Activated CD4-positive, alpha-beta T cell treated with anti-CD3 and anti-CD28 coated beads, Interleukin-2, amount 10 ng/mL, durations not matched to agents 7 days and 5 days (primary cell): ENCODE measurements around the gene PTPN3. TPM values are rescaled to one million over a fixed set of nuclear protein-coding genes. Genes with fewer than 3 reads are reported as not detected.
"Not testable (repeated sequence)": the region's sequence is repeated elsewhere in the genome, so short reads cannot be mapped to it uniquely, and the experiment has no call there.

Source experiments
- CTCF ChIA-PET: fragments of 350-600 bp; sonication (Branson Sonifier 250); formaldehyde crosslinking; loops from one replicate; lab custom pipeline; 2021; ENCODE audit warnings: antibody characterized with exemption; lab: Charles Lee
- POLR2A ChIA-PET: fragments of 350-600 bp; sonication (Branson Sonifier 250); formaldehyde crosslinking; loops from one replicate; lab custom pipeline; 2021; ENCODE audit warnings: antibody characterized with exemption; lab: Charles Lee
- DNase-seq: peaks from one replicate; pipeline ENCODE4 v3.0.0-alpha.2; 2020
- H3K27ac Mint-ChIP-seq: one replicate; pipeline ENCODE4 v1.8.0; 2021; ENCODE audit warnings: mild to moderate bottlenecking, moderate library complexity, mixed read lengths
- H3K27me3 Mint-ChIP-seq: one replicate; pipeline ENCODE4 v1.8.0; 2021; ENCODE audit warnings: mixed read lengths
- H3K36me3 Mint-ChIP-seq: one replicate; pipeline ENCODE4 v1.8.0; 2021; ENCODE audit warnings: low read depth, mixed read lengths
- H3K4me1 Mint-ChIP-seq: one replicate; pipeline ENCODE4 v1.8.0; 2021; ENCODE audit warnings: mixed read lengths
- H3K4me3 Mint-ChIP-seq: one replicate; pipeline ENCODE4 v1.8.0; 2021; ENCODE audit warnings: mild to moderate bottlenecking, moderate library complexity, mixed read lengths
- H3K9me3 Mint-ChIP-seq: one replicate; pipeline ENCODE4 v1.8.0; 2021; ENCODE audit warnings: mixed read lengths
- total RNA-seq, 2 experiments: library from RNA; stranded (reverse); gene quantifications; one replicate each; pipeline ENCODE4 v1.2.3, GENCODE V29; 2021

The PTPN3 gene
- total RNA-seq, 2 experiments from 2014 or later: not detected

DNA sequence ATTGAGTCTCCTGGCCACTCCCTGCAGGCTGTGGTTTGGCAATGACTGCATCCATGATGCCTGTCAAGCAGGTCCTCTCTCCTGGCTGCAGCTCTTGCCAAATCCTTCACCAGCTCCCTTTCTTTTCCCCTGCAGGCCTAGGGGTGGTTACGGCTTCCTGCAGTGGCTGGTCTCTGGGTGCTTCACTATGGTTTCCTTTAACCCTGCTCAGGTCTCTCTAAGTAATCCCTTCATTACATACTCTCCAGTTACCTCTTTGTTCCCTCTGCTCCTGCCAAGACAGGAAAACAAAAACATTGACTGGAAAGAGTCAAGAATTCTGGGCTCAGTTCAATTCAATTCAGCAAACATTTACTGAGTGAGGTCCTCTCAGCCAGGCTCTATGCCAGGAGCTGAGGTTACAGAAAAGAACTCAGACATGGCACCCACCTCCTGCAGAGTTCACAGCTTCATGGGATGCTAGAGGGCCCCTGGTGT, 19.8 kb upstream of the PTPN3 start:
- no peaks in the 10 kb centered on the region for H3K4me1 Mint-ChIP-seq
- H3K4me3 Mint-ChIP-seq: no peak overlapping the region
- no peaks in the 10 kb centered on the region for H3K36me3 Mint-ChIP-seq
- H3K27ac Mint-ChIP-seq: no peak overlapping the region
- POLR2A ChIA-PET: no interaction called here
- DNase-seq: no peak
- CTCF ChIA-PET: no interaction called here
- peaks cover 7% of the 10 kb centered on the region for H3K27me3 Mint-ChIP-seq
- no peaks in the 10 kb centered on the region for H3K9me3 Mint-ChIP-seq

DNA sequence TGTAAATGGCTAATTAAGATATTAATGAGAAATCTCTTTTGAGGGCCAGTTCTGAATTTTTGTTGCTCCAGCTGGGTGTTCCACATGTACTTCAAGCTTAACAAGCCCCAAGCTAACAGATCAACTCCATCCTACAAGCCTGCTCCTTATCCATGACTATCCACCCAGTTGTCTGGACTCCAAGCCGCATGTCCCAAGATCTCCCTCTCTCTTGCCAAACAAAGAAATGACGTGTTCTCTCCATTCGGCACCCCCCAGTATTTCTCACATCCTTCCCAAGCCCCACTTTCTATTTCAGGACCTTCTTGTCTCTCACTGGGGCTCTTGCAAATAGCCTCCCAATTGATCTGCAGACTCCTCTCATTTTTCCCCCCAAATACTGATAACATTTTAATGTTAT, 15.8 kb upstream of the PTPN3 start:
- no peaks in the 10 kb centered on the region for H3K36me3 Mint-ChIP-seq
- H3K4me3 Mint-ChIP-seq: no peak overlapping the region
- no peak overlapping the region for H3K27ac Mint-ChIP-seq
- H3K27me3 Mint-ChIP-seq: peaks cover 13% of the 10 kb centered on the region
- ChIA-PET POLR2A (no interaction called here), CTCF (interaction anchor here (1.0 to 1.2 kb wide), 2 partner anchors 12 to 17 kb away, joined by 3 to 4 read pairs; no protein-coding TSS in a partner anchor)
- no peak for DNase-seq
- no peaks in the 10 kb centered on the region for H3K9me3 Mint-ChIP-seq
- peaks cover 2% of the 10 kb centered on the region for H3K4me1 Mint-ChIP-seq

DNA sequence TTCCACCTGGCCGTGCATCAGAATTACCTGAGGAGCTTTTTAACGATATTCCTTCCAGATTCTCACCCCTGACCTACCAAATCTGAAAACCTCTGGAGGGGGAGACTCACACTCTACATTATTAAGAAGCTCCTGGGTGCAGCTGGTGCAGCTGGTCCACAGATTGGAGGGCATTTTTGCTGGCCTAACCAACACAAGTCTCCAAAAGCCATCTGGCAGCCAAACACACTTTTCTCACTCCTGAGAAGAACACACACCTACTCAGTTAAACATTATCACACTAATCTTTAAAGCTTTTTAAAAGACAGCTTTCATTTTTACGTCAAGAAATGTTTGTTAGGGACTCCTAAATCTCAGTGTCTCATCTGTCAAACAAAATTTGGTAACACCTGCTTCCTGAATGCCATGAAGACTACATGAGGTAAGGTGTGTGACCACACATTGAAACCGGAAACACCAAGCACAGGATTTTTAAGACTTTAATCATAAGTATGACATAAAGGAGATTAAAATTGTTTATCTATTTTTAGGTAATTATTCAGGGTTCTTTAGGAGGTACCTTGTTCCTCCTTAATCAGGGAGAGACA, 14.2 kb upstream of the PTPN3 start:
- CTCF ChIA-PET: no interaction called here
- Mint-ChIP-seq H3K4me1 (peaks cover 2% of the 10 kb centered on the region), H3K27me3 (peaks cover 14% of the 10 kb centered on the region), H3K36me3 (no peaks in the 10 kb centered on the region), H3K4me3 (no peak overlapping the region), H3K27ac (no peak overlapping the region), H3K9me3 (no peaks in the 10 kb centered on the region)
- DNase-seq: no peak
- POLR2A ChIA-PET: no interaction called here

DNA sequence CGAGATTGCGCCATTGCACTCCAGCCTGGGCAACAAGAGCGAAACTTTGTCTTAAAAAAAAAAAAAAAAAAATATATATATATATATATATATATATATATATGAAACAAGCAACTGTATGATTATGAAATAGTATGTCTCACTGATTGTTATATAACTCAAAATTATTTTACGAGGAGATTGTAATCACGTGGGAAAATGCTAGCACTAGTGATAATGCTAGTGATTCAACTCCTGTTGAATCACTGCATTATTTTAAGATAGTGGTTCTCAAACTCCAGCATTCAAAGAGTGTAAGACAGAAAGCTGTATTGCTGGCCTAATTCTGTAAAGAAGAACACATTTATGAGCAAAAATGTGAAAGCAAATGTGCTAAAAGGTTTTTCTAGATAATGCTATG, 12.4 kb upstream of the PTPN3 start:
- peaks cover 2% of the 10 kb centered on the region for H3K4me1 Mint-ChIP-seq
- peaks cover 18% of the 10 kb centered on the region for H3K27me3 Mint-ChIP-seq
- ChIA-PET CTCF (interaction anchor here (0.9 kb wide), 1 partner anchor 14 kb away, joined by 4 read pairs; no protein-coding TSS in a partner anchor), POLR2A (no interaction called here)
- H3K27ac Mint-ChIP-seq: no peak overlapping the region
- no peak overlapping the region for H3K4me3 Mint-ChIP-seq
- H3K9me3 Mint-ChIP-seq: no peaks in the 10 kb centered on the region
- no peaks in the 10 kb centered on the region for H3K36me3 Mint-ChIP-seq
- DNase-seq: no peak

DNA sequence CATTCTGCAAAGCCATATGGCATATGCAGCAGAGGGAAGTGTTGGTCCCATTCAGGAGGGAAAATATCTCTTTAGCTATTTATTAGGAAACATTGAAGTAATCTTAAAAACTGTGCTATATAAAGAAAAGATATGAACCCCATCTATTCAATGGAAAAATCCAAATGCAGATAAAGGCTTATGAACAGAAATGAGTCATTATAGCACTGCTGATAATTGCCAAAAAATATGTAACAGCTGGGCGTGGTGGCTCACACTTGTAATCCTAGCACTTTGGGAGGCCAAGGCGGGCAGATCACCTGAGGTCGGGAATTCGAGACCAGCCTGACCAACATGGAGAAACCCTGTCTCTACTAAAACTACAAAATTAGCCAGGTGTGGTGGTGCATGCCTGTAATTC, 11.9 kb upstream of the PTPN3 start:
- DNase-seq, H3K9me3 Mint-ChIP-seq, H3K36me3 Mint-ChIP-seq, H3K4me1 Mint-ChIP-seq, H3K27ac Mint-ChIP-seq, POLR2A ChIA-PET, H3K4me3 Mint-ChIP-seq: not testable (repeated sequence)
- CTCF ChIA-PET: interaction anchor here (0.9 kb wide), 1 partner anchor 14 kb away, joined by 4 read pairs; no protein-coding TSS in a partner anchor
- H3K27me3 Mint-ChIP-seq: peaks cover 18% of the 10 kb centered on the region

DNA sequence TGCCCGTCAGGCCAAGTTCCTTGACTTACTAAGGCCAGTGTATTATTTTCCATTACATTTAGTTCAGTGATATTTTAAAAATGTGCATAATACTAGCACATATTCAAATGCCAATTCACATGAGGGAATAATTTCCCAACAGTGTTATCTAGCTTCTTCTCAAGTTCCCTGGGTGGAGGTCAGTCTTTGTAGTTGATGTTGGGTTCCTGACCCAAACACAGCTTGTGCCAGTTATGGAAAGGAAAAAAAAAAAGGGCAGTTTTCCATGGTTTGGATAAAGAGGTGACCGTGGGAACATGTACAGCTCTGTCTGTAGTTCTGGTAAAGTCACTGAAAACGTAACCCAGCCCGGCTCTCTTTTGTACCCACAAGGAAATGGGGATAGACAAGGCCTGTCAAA, 11.5 kb upstream of the PTPN3 start:
- H3K9me3 Mint-ChIP-seq: no peaks in the 10 kb centered on the region
- POLR2A ChIA-PET: no interaction called here
- H3K27me3 Mint-ChIP-seq: peaks cover 21% of the 10 kb centered on the region
- no peak overlapping the region for H3K4me3 Mint-ChIP-seq
- H3K36me3 Mint-ChIP-seq: no peaks in the 10 kb centered on the region
- no peak for DNase-seq
- CTCF ChIA-PET: interaction anchor here (0.9 to 1.1 kb wide), 2 partner anchors 13 to 31 kb away, joined by 4 read pairs; no protein-coding TSS in a partner anchor
- no peak overlapping the region for H3K27ac Mint-ChIP-seq
- peaks cover 2% of the 10 kb centered on the region for H3K4me1 Mint-ChIP-seq

DNA sequence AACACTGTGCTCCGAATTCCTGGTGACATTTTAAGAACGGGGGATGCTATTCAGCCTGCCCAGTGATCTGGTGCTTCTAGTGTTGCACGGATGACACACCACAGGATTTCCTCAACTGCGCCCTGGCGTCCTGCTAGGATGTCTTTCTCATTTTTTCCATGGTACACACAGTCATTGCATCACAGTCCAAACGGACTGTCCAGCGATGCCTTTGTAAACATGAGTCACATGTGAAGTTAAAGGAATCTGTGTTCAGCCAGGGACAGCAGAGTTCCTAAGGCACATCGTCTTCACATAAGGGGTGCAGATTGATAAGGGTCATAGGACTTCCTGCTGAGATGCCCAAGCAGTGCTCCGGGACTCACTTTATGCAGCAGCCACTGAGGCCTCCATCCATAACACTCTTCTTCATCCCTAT, 9.3 kb upstream of the PTPN3 start:
- Mint-ChIP-seq H3K36me3 (no peaks in the 10 kb centered on the region), H3K27ac (no peak overlapping the region), H3K9me3 (no peaks in the 10 kb centered on the region), H3K4me1 (peaks cover 1% of the 10 kb centered on the region), H3K4me3 (no peak overlapping the region), H3K27me3 (peaks cover 30% of the 10 kb centered on the region)
- CTCF ChIA-PET: no interaction called here
- POLR2A ChIA-PET: no interaction called here
- DNase-seq: no peak

DNA sequence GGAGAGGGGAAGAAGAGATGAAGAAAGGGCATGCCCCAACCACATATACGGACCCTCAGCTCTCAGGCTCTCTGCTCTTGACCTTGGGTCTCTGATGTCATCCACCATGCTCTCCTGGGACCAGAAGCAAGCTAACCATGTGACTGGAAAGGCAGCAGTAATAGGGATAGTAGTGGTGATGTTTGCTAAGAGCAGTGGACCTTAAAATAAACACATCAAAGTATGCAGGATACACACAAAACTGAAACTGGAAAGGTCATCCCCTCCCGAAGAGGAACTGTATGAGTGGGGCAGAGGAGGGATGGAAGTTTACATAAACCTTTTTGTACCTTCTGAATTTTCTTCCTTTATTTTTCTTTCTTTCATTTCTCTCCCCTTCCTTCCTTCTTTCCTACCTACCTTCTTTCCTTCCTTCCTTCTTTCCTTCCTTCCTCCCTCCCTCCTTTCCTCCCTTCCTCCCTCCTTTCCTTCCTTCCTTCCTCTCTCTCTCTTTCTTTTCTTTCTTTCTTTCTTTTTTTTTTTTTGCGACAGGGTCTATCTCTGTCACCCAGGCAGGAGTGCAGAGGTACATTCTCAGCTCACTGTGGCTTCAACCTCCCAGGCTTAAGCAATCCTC, 8.1 kb upstream of the PTPN3 start:
- Mint-ChIP-seq H3K27me3 (peaks cover 43% of the 10 kb centered on the region), H3K4me1 (no peaks in the 10 kb centered on the region), H3K4me3 (no peak overlapping the region), H3K36me3 (no peaks in the 10 kb centered on the region), H3K27ac (no peak overlapping the region), H3K9me3 (no peaks in the 10 kb centered on the region)
- DNase-seq: no peak
- POLR2A ChIA-PET: no interaction called here
- CTCF ChIA-PET: no interaction called here

DNA sequence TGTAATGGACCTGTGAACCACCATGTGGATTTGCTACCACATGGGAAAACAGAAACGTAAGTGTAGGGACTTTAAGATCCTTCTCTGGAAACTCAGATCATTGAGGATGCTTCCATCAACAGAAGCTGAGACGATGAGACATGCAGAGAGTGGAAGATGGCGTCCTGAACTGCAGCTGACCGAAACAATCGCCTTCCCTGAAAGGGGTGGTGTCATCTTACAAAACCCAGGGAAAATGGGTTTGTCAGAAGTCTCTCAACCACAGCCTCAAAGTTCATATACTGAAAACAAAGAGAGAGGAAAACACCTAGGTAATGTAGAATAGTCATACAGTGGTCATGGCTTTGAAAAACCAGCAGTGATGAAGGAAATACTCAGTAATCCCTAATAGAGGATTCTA, 6.6 kb upstream of the PTPN3 start:
- POLR2A ChIA-PET: no interaction called here
- H3K4me1 Mint-ChIP-seq: no peaks in the 10 kb centered on the region
- CTCF ChIA-PET: no interaction called here
- H3K4me3 Mint-ChIP-seq: no peak overlapping the region
- peaks cover 52% of the 10 kb centered on the region for H3K27me3 Mint-ChIP-seq
- no peak for DNase-seq
- H3K27ac Mint-ChIP-seq: no peak overlapping the region
- H3K9me3 Mint-ChIP-seq: no peaks in the 10 kb centered on the region
- no peaks in the 10 kb centered on the region for H3K36me3 Mint-ChIP-seq

DNA sequence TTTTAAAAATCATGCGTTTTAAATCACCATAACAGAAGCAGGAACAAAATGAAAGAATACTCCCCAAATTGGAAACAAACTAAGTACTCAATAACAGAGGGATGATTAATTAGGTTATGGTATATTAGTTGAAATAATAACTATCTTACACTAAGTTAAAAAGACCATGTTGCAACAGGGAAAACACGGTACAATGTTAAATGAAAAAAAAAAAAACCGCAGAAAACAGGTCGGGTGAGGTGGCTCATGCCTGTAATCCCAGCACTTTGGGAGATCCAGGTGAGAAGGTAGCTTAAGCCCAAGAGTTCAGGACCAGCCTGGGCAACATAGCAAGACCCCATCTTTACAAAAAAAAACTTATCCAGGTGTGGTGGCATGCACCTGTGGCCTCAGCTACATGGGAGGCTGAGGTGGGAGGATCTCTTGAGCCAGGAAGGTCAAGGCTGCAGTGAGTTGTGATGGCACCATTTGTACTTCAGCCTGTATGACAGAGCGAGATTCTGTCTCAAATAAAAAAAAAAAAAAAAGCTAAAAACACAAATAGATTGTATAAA, 2.4 kb upstream of the PTPN3 start:
- Mint-ChIP-seq H3K9me3 (no peaks in the 10 kb centered on the region), H3K27ac (no peak overlapping the region), H3K4me3 (no peak overlapping the region), H3K27me3 (peaks cover 71% of the 10 kb centered on the region), H3K4me1 (peaks cover 9% of the 10 kb centered on the region), H3K36me3 (no peaks in the 10 kb centered on the region)
- CTCF ChIA-PET: interaction anchor here (0.6 kb wide), 1 partner anchor 221 kb away, joined by 3 read pairs; no protein-coding TSS in a partner anchor
- DNase-seq: no peak
- POLR2A ChIA-PET: no interaction called here

DNA sequence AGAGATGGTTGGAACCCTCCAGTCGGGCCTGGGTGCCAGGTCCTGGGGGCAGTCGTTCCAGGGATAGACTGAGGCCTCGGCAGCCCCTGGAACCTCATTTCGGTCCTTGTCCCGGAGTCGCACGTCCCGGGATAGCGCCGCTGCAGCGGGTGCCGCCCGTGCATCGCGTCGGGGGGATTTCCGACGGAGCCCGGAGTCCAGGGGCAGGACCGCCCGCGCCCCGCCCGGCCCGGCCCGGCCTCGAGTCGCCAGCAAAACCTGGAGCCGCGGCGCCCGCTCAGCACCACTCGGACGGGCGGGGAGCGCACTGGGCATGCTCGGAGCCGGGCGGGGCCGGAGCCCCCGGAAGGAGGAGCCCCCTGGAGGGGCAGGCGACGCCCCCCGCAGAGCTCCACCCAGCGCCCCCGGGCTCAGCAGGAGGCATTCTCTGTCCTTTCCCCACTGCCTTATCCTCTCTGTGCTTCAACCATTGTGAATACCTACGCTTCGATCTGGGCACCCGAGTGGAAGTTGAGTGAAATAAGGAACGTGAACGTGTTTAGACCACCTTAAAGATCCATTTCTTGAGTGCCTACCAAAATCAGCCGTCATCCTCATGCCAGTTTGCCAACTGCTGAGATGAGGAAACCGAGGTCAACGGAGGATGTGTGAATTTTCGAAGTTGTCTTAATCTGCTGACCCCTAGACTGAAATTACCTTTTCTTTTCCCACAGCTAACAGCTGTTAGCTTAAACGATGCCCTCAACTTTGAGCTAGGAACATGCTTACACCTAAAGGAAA, 1.7 kb upstream of the PTPN3 start:
- Mint-ChIP-seq H3K27ac (no peak overlapping the region), H3K4me1 (peaks cover 9% of the 10 kb centered on the region), H3K36me3 (no peaks in the 10 kb centered on the region), H3K27me3 (peaks cover 73% of the 10 kb centered on the region), H3K9me3 (no peaks in the 10 kb centered on the region), H3K4me3 (no peak overlapping the region)
- ChIA-PET POLR2A (no interaction called here), CTCF (no interaction called here)
- DNase-seq: no peak

DNA sequence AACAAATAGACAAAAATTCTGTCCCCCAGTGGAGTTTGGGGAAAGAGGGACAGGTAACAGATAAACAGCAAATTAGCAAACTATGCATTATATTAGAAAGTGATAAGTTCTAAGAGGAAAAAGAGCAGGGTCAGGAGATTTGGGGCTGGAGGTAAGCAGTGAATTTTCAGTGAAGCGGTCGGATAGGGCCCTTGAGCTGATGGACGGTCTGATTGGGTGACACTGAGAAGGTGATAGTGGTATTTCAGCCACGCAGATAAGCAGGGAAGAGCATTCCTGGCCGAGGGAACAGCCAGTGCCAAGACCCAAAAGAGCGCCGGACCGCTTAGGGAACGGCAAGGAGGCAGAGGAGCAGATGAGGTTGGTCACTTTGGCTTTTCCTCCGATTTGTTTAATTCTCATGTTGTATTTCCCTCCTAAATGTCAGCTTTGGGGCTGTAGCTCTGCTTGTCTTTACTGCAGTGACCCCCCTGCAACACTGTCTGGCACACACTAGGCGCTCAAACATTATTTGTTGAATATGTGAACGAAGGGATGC, 1.1 kb upstream of the PTPN3 start:
- H3K27ac Mint-ChIP-seq: no peak overlapping the region
- peaks cover 77% of the 10 kb centered on the region for H3K27me3 Mint-ChIP-seq
- POLR2A ChIA-PET: no interaction called here
- H3K4me1 Mint-ChIP-seq: peaks cover 9% of the 10 kb centered on the region
- DNase-seq: no peak
- H3K9me3 Mint-ChIP-seq: no peaks in the 10 kb centered on the region
- no peaks in the 10 kb centered on the region for H3K36me3 Mint-ChIP-seq
- CTCF ChIA-PET: no interaction called here
- H3K4me3 Mint-ChIP-seq: no peak overlapping the region
